HepG2 (cell line): ENCODE data around the gene NAA30. TPM values are rescaled to one million over a fixed set of nuclear protein-coding genes. Genes with fewer than 3 reads are reported as not detected.

Experiments used
- ATAC-seq: fragments of 200-7000 bp; cut with Tn5 transposase; 3 replicates; pipeline ENCODE4 v1.9.1; 2020; ENCODE audit warnings: mild to moderate bottlenecking, moderate library complexity
- BruUV-seq: library from RNA; stranded (reverse); fragments of 400-500 nt; replicated peaks from 2 replicates; lab custom pipeline; 2021; lab: Mats Ljungman, UMichigan
- CTCF ChIA-PET: fragments of 300-600 bp; formaldehyde crosslinking; extraction: SDS; loops from one replicate; lab custom pipeline; 2021; ENCODE audit warnings: low total read pairs, inconsistent platforms, low intra/inter-chr PET ratio; lab: Yijun Ruan, JAX
- POLR2A ChIA-PET: fragments of 350-600 bp; sonication (Branson Sonifier 250); formaldehyde crosslinking; loops from one replicate; lab custom pipeline; 2020; ENCODE audit warnings: antibody characterized with exemption, inconsistent platforms; lab: Yijun Ruan, JAX
- DNase-seq: peaks from one replicate; pipeline ENCODE4 v3.0.0-alpha.2; 2015; ENCODE audit warnings: low spot score
- FAIRE-seq: peaks from 3 replicates; lab custom pipeline; 2011; peaks lifted over from hg19 to GRCh38; lab: Jason Lieb, UNC
- H2AFZ ChIP-seq: one replicate; pipeline ENCODE4 v1.6.1; 2011; ENCODE audit warnings: low read length, inconsistent platforms
- H3K27ac ChIP-seq: fragments of 300-600 bp; 3 replicates; pipeline ENCODE4 v1.8.0; 2011; ENCODE audit warnings: mixed run types, mild to moderate bottlenecking, mixed read lengths, low read length, inconsistent platforms; ENCODE audit not compliant: insufficient read depth; ENCODE audit errors: extremely low read length
- H3K27me3 ChIP-seq, 2 experiments: fragments of 200-600 bp in 1 of 2; 2 replicates in 1 of 2; 3 replicates in 1 of 2; pipeline versions ENCODE4 v1.6.0 to v1.8.0; 2011; ENCODE audit warnings: low read length in 2 of 2, mild to moderate bottlenecking in 2 of 2, moderate library complexity in 2 of 2, inconsistent platforms in 1 of 2; ENCODE audit not compliant: insufficient read depth in 2 of 2, control insufficient read depth in 1 of 2
- H3K36me3 ChIP-seq, 2 experiments: fragments of 200-600 bp in 1 of 2; replicated peaks in 1 of 2; 2 replicates in 1 of 2; 3 replicates in 1 of 2; pipeline versions ENCODE4 v1.5.1 to v1.8.0; 2011; ENCODE audit warnings: low read length in 2 of 2, inconsistent platforms in 1 of 2; ENCODE audit not compliant: insufficient read depth in 2 of 2, control insufficient read depth in 1 of 2
- H3K4me1 ChIP-seq: 2 replicates; pipeline ENCODE4 v1.5.1; 2012; ENCODE audit warnings: low read length, inconsistent platforms; ENCODE audit not compliant: insufficient read depth
- H3K4me2 ChIP-seq: 2 replicates; pipeline ENCODE4 v1.6.0; 2011; ENCODE audit warnings: low read depth, low read length, inconsistent platforms
- H3K4me3 ChIP-seq, 3 experiments: fragments of 200-600 bp in 1 of 3; sonication (generic), shearing (Covaris generic) in 1 of 3; replicated peaks in 1 of 3; 2 replicates each; pipeline ENCODE4 v1.5.1; 2011 to 2016; ENCODE audit warnings: low read length in 3 of 3, inconsistent platforms in 2 of 3, low read depth in 2 of 3, mild to moderate bottlenecking in 2 of 3, control low read depth in 1 of 3, mixed read lengths in 1 of 3; ENCODE audit not compliant: insufficient read depth in 1 of 3
- H3K79me2 ChIP-seq: one replicate; pipeline ENCODE4 v1.6.1; 2011; ENCODE audit warnings: low read length, inconsistent platforms; ENCODE audit not compliant: insufficient read depth
- H3K9ac ChIP-seq: 2 replicates; pipeline ENCODE4 v1.6.0; 2011; ENCODE audit warnings: mild to moderate bottlenecking, low read depth, low read length, inconsistent platforms; ENCODE audit not compliant: insufficient read depth
- H3K9me3 ChIP-seq: 2 replicates; pipeline ENCODE4 v1.5.1; 2012; ENCODE audit warnings: mild to moderate bottlenecking, low read length
- H4K20me1 ChIP-seq: 2 replicates; pipeline ENCODE4 v1.6.0; 2011; ENCODE audit warnings: inconsistent platforms, mild to moderate bottlenecking, low read length, moderate library complexity; ENCODE audit not compliant: insufficient read depth
- CCDC6 ChIP-seq: sonication (generic); formaldehyde crosslinking; IDR thresholded peaks from 2 replicates; pipeline ENCODE4 v1.8.1; 2022; ENCODE audit warnings: mild to moderate bottlenecking, missing genetic modification reagents, moderate library complexity
- NFYC ChIP-seq: IDR thresholded peaks from 2 replicates; pipeline ENCODE4 v1.6.1; 2016; ENCODE audit warnings: missing genetic modification reagents, missing compliant biosample characterization
- RBFOX2 ChIP-seq: fragments of 200-400 bp; formaldehyde crosslinking; IDR thresholded peaks from 2 replicates; pipeline ENCODE4 v1.6.1; 2017; ENCODE audit warnings: low read depth, mild to moderate bottlenecking, low read length
- ZFP41 ChIP-seq: sonication (generic); formaldehyde crosslinking; IDR thresholded peaks from 2 replicates; pipeline ENCODE4 v1.4.0; 2020; ENCODE audit warnings: mild to moderate bottlenecking, missing genetic modification reagents, borderline replicate concordance
- ZKSCAN8 ChIP-seq: IDR thresholded peaks from 2 replicates; pipeline ENCODE4 v1.6.1; 2016; ENCODE audit warnings: borderline replicate concordance, missing genetic modification reagents, missing compliant biosample characterization
- ZNF264 ChIP-seq: sonication (generic); formaldehyde crosslinking; IDR thresholded peaks from 2 replicates; pipeline ENCODE4 v1.4.0; 2020; ENCODE audit warnings: missing genetic modification reagents
- ZNF331 ChIP-seq: sonication (generic); formaldehyde crosslinking; IDR thresholded peaks from 2 replicates; pipeline ENCODE4 v1.4.0; 2020; ENCODE audit warnings: missing genetic modification reagents
- ZNF550 ChIP-seq: sonication (generic); formaldehyde crosslinking; IDR thresholded peaks from 2 replicates; pipeline ENCODE4 v1.4.0; 2020; ENCODE audit warnings: mild to moderate bottlenecking, missing genetic modification reagents, borderline replicate concordance
- ZNF644 ChIP-seq: IDR thresholded peaks from 2 replicates; pipeline ENCODE4 v1.6.1; 2016; ENCODE audit warnings: low read depth
- ZNF775 ChIP-seq: sonication (generic); formaldehyde crosslinking; IDR thresholded peaks from 2 replicates; pipeline ENCODE4 v1.4.0; 2020; ENCODE audit warnings: missing genetic modification reagents, mild to moderate bottlenecking, moderate library complexity, borderline replicate concordance
- WGBS: methylation state at CpG from one replicate; pipeline ENCODE4 v1.1.6; 2017; ENCODE audit warnings: low lambda C conversion rate; 5-methylcytosine and 5-hydroxymethylcytosine counted together
- in situ Hi-C: cut with HindIII; loops from 2 replicates; pipeline ENCODE4 v1.10.0; 2017; ENCODE audit warnings: low pct_unique_long_range_greater_than_20kb; ENCODE audit not compliant: extremely low pct_ligation_motif_present
- intact Hi-C: fragments of 100-400 bp; cut with micrococcal nuclease; formaldehyde crosslinking; loops from one replicate; pipeline ENCODE4 v1.10.0; 2022; ENCODE audit not compliant: unreplicated experiment
- polyA plus RNA-seq, 8 experiments: library from polyadenylated mRNA; depleted of rRNA in 3 of 8; stranded (reverse) in 7 of 8; unstranded in 1 of 8; fragments of >200 nt; fragmentation: Illumina TruSeq in 4 of 8; extraction: Trizol in 4 of 8; gene quantifications; 2 replicates each; pipeline versions ENCODE4 v1.2.1 to v1.2.3, GENCODE V29; 2011 to 2016; ENCODE audit warnings: low read depth in 4 of 8, missing spikeins in 1 of 8, mixed read lengths in 1 of 8; ENCODE audit not compliant: insufficient read depth in 1 of 8
- total RNA-seq, 5 experiments: library from RNA; depleted of rRNA; stranded (reverse); fragments of >200 nt; fragmentation: Illumina TruSeq; extraction: Trizol; gene quantifications; 2 replicates each; pipeline ENCODE4 v1.2.3, GENCODE V29; 2016; ENCODE audit warnings: low read depth in 1 of 5
- TF ChIP-seq, protein P1 (sequence below): sonication (generic); formaldehyde crosslinking; IDR thresholded peaks from 2 replicates; pipeline ENCODE4 v1.4.0; 2020; ENCODE audit warnings: missing genetic modification reagents
- TF ChIP-seq, protein P2 (sequence below): sonication (generic); formaldehyde crosslinking; IDR thresholded peaks from 2 replicates; pipeline ENCODE4 v1.5.1; 2020; ENCODE audit warnings: missing genetic modification reagents, mild to moderate bottlenecking, borderline replicate concordance

NAA30 gene
- total and polyA plus RNA-seq, 2 of the 13 experiments (the other 11 are each of a cell fraction or from before 2014, with no cell fraction given) = 10.8 to 18.4 TPM

GRCh38 chr14:57403521-57403864, 13.1 kb downstream of the NAA30 start (continued):
- TF ChIP-seq ZFP41 (CRISPR knock-in tag) (no peak), ZKSCAN8 (CRISPR knock-in tag) (no peak), NFYC (CRISPR knock-in tag) (no peak), ZNF264 (CRISPR knock-in tag) (no peak), CCDC6 (CRISPR knock-in tag) (no peak)
- TF ChIP-seq, protein P1, sequence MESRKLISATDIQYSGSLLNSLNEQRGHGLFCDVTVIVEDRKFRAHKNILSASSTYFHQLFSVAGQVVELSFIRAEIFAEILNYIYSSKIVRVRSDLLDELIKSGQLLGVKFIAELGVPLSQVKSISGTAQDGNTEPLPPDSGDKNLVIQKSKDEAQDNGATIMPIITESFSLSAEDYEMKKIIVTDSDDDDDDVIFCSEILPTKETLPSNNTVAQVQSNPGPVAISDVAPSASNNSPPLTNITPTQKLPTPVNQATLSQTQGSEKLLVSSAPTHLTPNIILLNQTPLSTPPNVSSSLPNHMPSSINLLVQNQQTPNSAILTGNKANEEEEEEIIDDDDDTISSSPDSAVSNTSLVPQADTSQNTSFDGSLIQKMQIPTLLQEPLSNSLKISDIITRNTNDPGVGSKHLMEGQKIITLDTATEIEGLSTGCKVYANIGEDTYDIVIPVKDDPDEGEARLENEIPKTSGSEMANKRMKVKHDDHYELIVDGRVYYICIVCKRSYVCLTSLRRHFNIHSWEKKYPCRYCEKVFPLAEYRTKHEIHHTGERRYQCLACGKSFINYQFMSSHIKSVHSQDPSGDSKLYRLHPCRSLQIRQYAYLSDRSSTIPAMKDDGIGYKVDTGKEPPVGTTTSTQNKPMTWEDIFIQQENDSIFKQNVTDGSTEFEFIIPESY (CRISPR knock-in tag) = no peak
- TF ChIP-seq, protein P2, sequence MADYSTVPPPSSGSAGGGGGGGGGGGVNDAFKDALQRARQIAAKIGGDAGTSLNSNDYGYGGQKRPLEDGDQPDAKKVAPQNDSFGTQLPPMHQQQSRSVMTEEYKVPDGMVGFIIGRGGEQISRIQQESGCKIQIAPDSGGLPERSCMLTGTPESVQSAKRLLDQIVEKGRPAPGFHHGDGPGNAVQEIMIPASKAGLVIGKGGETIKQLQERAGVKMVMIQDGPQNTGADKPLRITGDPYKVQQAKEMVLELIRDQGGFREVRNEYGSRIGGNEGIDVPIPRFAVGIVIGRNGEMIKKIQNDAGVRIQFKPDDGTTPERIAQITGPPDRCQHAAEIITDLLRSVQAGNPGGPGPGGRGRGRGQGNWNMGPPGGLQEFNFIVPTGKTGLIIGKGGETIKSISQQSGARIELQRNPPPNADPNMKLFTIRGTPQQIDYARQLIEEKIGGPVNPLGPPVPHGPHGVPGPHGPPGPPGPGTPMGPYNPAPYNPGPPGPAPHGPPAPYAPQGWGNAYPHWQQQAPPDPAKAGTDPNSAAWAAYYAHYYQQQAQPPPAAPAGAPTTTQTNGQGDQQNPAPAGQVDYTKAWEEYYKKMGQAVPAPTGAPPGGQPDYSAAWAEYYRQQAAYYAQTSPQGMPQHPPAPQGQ (CRISPR knock-in tag) = no peak

DNA sequence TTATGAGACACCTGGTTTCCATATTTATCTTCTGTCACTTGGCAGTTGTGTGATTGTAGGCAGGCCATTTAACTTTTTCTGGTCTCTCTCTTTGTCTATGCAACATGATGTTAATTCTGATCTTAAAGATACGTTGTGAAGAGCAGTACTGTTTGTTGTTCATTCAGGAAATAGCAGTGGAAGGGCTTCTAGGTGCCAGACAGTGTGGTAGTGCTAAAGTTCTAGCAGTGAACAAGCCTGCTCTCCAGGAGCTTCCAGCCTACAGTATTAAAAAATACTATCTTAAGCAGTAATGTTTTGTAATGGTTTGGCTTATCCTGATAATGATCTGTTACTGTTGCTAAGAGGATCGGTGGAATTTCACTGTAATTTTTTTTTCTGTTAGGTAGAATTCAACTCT, 15.2 kb downstream of the NAA30 start:
- ATAC-seq (no peak), FAIRE-seq (no peak), DNase-seq (no peak)
- no TSS peak for BruUV-seq
- peaks cover 3 to 17% of the 10 kb centered on the region in 2 experiments; a peak in 4 of 5 replicates for H3K36me3 ChIP-seq
- no peak for TF ChIP-seq ZNF331 (CRISPR knock-in tag)
- no peak for TF ChIP-seq ZNF550
- TF ChIP-seq ZNF644 (CRISPR knock-in tag) = no peak
- TF ChIP-seq RBFOX2 = no peak
- no peak for TF ChIP-seq ZNF775 (CRISPR knock-in tag)
- no peaks in the 10 kb centered on the region for H3K9me3 ChIP-seq
- ChIA-PET CTCF (no interaction called here), POLR2A (interaction anchor here (1.5 kb wide), 1 partner anchor 15 kb away, joined by 5 read pairs; the partner anchor contains the start of gene NAA30)
- intact Hi-C loops = no loop called here
- no peak overlapping the region for H3K4me3 ChIP-seq
- no peak overlapping the region for H2AFZ ChIP-seq
- H4K20me1 ChIP-seq = no peaks in the 10 kb centered on the region
- H3K27ac ChIP-seq = no peak overlapping the region
- no peak overlapping the region for H3K4me2 ChIP-seq
- no peaks in the 10 kb centered on the region for H3K79me2 ChIP-seq
- WGBS = 98% methylated on average over 2 of the region's 2 CpGs
- H3K27me3 ChIP-seq = no peaks in the 10 kb centered on the region
- H3K4me1 ChIP-seq = peaks cover 7% of the 10 kb centered on the region; the same call in 1 of the 2 replicates
- H3K9ac ChIP-seq = no peak overlapping the region
- in situ Hi-C loops = no loop called here
